Sigmoid colon (tissue), 4 donors: Measurements from ENCODE around the gene IFNLR1.

Experiments used
- CTCF ChIP-seq, 4 experiments: fragments of 450-650 bp in 3 of 4; fragments of 200-600 bp in 1 of 4; IDR thresholded peaks; one replicate each; pipeline ENCODE4 v1.5.1; 2016 to 2019; ENCODE audit warnings: antibody characterized with exemption in 4 of 4, mild to moderate bottlenecking in 3 of 4, moderate library complexity in 2 of 4
- POLR2A ChIP-seq, 2 donors: fragments of 450-650 bp; IDR thresholded peaks; one replicate each; pipeline ENCODE4 v1.6.1; 2016; ENCODE audit warnings: antibody characterized with exemption in 2 of 2, mild to moderate bottlenecking in 2 of 2, moderate library complexity in 2 of 2
- POLR2AphosphoS5 ChIP-seq, 4 donors: sonication (generic); formaldehyde crosslinking; IDR thresholded peaks; one replicate each; pipeline ENCODE4 v1.6.1; 2017; ENCODE audit warnings: antibody characterized with exemption in 4 of 4

- TF ChIP-seq POLR2A (IDR thresholded peaks at IDR 0.05) (no peak), CTCF (IDR thresholded peaks at IDR 0.05) (no peak), POLR2AphosphoS5 (IDR thresholded peaks at IDR 0.05) (no peak)
These were observed 44.6 kb upstream of the IFNLR1 start for GRCh38 chr1:24231701-24232100.
